HG03066 (cell line): ENCODE data around the gene ZNF500.

ENCODE experiments used
- ATAC-seq: cut with Tn5 transposase; IDR thresholded peaks from one replicate; pipeline ENCODE4 v1.9.1; 2021; ENCODE audit warnings: low read depth; ENCODE audit not compliant: unreplicated experiment

ZNF500 gene

GRCh38 chr16:4766875-4767628, at the start of gene ZNF500:
TSS of gene ZNF500 (minus strand) at chr16:4767162. CDS start at chr16:4765978, 1,184 bp downstream.
- peak; percentile 77 for ATAC-seq

- ATAC-seq, result no peak
These were observed 47.7 kb upstream of the ZNF500 start for GRCh38 chr16:4814542-4815173.

- ATAC-seq, result no peak
These were observed 47.1 kb upstream of the ZNF500 start for GRCh38 chr16:4814046-4814445.

GRCh38 chr16:4813251-4814003, 46.5 kb upstream of the ZNF500 start:
- no peak for ATAC-seq

GRCh38 chr16:4811773-4812172, 44.8 kb upstream of the ZNF500 start:
- no peak for ATAC-seq

GRCh38 chr16:4811242-4811641, 44.3 kb upstream of the ZNF500 start:
- ATAC-seq, result no peak

- ATAC-seq, result no peak
These were observed 39.3 kb upstream of the ZNF500 start for GRCh38 chr16:4806280-4806679.

GRCh38 chr16:4805231-4805630, 38.3 kb upstream of the ZNF500 start:
- no peak for ATAC-seq

GRCh38 chr16:4803898-4804762, 37.2 kb upstream of the ZNF500 start:
- no peak for ATAC-seq

- ATAC-seq, result no peak
These were observed 36.5 kb upstream of the ZNF500 start for GRCh38 chr16:4803401-4803844.

- ATAC-seq, result peak; percentile 93
These were observed 35.8 kb upstream of the ZNF500 start for GRCh38 chr16:4802659-4803287.

GRCh38 chr16:4801962-4802658, 35.1 kb upstream of the ZNF500 start, which contains the start of gene ROGDI:
TSS of gene ROGDI (minus strand) at chr16:4802633. CDS start at chr16:4802571, 62 bp downstream.
- peak; percentile 51 for ATAC-seq

GRCh38 chr16:4801051-4801961, 34.3 kb upstream of the ZNF500 start:
- ATAC-seq, result no peak

GRCh38 chr16:4800290-4801041, 33.5 kb upstream of the ZNF500 start:
- ATAC-seq, result no peak

- no peak for ATAC-seq
These were observed 32.4 kb upstream of the ZNF500 start for GRCh38 chr16:4799171-4799855.

GRCh38 chr16:4798456-4798855, 31.5 kb upstream of the ZNF500 start:
- no peak for ATAC-seq

GRCh38 chr16:4797805-4798252, 30.9 kb upstream of the ZNF500 start:
- ATAC-seq, result no peak
